Keratinocyte (primary cell): Measurements from ENCODE around the gene SCN11A.

Source experiments
- CTCF ChIP-seq, 3 experiments: IDR thresholded peaks in 1 of 3; conservative IDR thresholded peaks in 1 of 3; optimal IDR thresholded peaks in 1 of 3; 2 replicates in 2 of 3; 3 replicates in 1 of 3; pipeline versions ENCODE3 to v1.5.1; 2011; ENCODE audit warnings: low read length in 3 of 3, mild to moderate bottlenecking in 3 of 3, moderate library complexity in 2 of 3, control low read depth in 1 of 3, inconsistent platforms in 1 of 3; ENCODE audit not compliant: insufficient read depth in 2 of 3; ENCODE audit errors: extremely low read depth in 1 of 3
- EZH2 ChIP-seq: IDR thresholded peaks from one replicate; pipeline ENCODE4 v1.6.1; 2012; ENCODE audit warnings: inconsistent platforms, mild to moderate bottlenecking, low read length, moderate library complexity

- no peak for TF ChIP-seq CTCF (optimal IDR thresholded peaks at IDR 0.05 in 1 of 3, IDR thresholded peaks at IDR 0.05 in 1 of 3, conservative IDR thresholded peaks at IDR 0.05 in 1 of 3; ENCODE audit: extremely low read depth in 1 of 3, insufficient read depth in 2 of 3, low read length in 3 of 3)
- TF ChIP-seq EZH2 = no peak
Measured at GRCh38 chr3:39082666-39083313, 31.0 kb upstream of the SCN11A start.
